HL-60/S4 treated with phorbol 12-myristate 13-acetate at 8.2 ng/mL for 4 days and 3 days (cell line): ENCODE data around the gene ITIH1.

Experiments
- in situ Hi-C: fragments of 300-500 bp; cut with MboI; formaldehyde crosslinking; loops from 2 replicates; pipeline ENCODE4 v1.15.0; 2022; ENCODE audit warnings: low sequenced_read_pairs

The ITIH1 gene, protein sequence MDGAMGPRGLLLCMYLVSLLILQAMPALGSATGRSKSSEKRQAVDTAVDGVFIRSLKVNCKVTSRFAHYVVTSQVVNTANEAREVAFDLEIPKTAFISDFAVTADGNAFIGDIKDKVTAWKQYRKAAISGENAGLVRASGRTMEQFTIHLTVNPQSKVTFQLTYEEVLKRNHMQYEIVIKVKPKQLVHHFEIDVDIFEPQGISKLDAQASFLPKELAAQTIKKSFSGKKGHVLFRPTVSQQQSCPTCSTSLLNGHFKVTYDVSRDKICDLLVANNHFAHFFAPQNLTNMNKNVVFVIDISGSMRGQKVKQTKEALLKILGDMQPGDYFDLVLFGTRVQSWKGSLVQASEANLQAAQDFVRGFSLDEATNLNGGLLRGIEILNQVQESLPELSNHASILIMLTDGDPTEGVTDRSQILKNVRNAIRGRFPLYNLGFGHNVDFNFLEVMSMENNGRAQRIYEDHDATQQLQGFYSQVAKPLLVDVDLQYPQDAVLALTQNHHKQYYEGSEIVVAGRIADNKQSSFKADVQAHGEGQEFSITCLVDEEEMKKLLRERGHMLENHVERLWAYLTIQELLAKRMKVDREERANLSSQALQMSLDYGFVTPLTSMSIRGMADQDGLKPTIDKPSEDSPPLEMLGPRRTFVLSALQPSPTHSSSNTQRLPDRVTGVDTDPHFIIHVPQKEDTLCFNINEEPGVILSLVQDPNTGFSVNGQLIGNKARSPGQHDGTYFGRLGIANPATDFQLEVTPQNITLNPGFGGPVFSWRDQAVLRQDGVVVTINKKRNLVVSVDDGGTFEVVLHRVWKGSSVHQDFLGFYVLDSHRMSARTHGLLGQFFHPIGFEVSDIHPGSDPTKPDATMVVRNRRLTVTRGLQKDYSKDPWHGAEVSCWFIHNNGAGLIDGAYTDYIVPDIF

DNA sequence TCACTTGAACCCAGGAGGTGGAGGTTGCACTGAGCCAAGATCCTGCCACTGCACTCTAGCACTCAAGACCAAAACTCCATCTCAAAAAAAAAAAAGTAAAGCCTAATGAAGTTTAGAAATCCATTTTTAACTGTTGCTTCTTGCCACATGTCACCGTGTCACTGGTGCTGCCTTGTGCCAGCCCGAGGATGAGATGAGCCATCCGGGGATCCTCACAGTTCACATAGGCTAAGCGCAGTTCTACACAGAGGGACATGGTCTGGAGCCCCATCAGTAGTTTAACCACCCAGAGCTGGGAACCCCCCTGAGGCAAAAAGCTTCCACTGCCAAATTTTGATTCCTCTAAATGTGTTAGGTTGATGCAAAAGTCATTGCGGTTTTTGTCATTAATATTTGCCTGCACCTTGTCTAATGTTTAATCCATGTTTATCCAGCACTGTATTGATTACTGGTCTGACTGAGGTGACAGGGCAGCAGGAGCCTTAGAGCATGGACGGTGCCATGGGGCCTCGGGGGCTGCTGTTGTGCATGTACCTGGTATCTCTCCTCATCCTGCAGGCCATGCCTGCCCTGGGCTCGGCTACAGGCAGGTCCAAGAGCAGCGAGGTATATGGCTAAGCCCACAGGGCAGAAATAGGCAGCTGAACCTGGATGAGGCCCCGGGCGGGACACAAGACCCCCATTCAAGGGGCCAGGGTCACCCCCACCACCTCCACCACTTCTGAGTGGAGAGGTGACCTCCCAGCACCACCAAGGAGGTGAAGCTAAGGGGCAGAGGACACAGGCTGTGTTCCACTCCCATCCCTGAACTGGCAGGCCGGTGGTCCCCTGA, at the start of gene ITIH1:
Gene ITIH1 (plus strand): TSS at position 473 of the 832 bp plus-strand sequence. CDS start 17 bp downstream, at position 490.
- in situ Hi-C loops: no loop called here

DNA sequence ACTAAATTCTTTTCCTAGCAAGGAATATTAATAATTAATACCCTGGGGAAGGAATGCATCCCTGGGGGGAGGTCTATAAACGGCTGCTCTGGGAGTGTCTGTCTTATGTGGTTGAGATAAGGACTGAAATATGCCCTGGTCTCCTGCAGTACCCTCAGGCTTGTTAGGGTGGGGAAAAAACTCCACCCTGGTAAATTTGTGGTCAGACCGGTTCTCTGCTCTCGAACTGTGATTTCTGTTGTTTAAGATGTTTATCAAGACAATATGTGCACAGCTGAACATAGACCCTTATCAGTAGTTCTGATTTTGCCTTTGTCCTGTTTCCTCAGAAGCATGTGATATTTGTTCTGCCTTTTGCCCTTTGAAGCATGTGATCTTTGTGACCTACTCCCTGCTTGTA, 48.6 kb upstream of the ITIH1 start:
- in situ Hi-C loops: loop anchor here (25.0 kb wide), 2 partner anchors 209 to 359 kb away; no protein-coding TSS in a partner anchor

DNA sequence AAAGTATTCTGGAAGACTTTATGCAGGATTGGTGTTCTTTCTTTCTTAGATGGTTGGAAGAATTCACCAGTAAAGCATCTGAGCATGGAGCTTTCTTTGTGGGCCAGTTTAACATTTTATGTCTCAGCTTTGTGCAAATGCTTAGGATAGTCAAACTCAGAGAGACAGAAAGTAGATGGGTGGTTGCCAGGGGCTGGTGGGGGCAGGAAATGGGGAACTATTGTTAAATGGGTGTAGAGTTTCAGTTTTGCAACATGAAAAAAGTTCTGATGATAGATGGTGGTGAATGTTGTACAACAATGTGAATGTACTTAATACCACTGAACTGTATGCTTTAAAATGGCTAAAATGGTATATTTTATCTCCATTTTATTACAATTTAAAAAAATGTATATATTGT, 46.7 kb upstream of the ITIH1 start:
- in situ Hi-C loops: loop anchor here (25.0 kb wide), 2 partner anchors 207 to 357 kb away; no protein-coding TSS in a partner anchor

DNA sequence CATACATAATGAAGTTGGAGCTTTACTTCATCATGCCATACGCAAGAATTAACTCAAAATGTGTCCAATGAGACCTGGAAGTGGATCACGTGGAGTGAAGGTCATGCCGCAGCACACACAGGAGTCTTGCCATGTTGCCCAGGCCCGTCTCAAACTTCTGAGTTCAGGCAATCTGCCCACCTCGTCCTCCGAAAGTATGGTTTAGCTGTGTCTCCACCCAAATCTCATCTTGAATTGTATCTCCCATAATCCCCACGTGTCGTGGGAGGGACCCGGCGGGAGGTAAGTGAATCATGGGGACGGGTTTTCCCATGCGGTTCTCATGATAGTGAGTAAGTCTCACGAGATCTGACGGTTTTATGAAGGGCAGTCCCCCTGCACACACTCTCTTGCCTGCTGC, 45.8 kb upstream of the ITIH1 start:
- in situ Hi-C loops: loop anchor here (25.0 kb wide), 2 partner anchors 206 to 356 kb away; no protein-coding TSS in a partner anchor

DNA sequence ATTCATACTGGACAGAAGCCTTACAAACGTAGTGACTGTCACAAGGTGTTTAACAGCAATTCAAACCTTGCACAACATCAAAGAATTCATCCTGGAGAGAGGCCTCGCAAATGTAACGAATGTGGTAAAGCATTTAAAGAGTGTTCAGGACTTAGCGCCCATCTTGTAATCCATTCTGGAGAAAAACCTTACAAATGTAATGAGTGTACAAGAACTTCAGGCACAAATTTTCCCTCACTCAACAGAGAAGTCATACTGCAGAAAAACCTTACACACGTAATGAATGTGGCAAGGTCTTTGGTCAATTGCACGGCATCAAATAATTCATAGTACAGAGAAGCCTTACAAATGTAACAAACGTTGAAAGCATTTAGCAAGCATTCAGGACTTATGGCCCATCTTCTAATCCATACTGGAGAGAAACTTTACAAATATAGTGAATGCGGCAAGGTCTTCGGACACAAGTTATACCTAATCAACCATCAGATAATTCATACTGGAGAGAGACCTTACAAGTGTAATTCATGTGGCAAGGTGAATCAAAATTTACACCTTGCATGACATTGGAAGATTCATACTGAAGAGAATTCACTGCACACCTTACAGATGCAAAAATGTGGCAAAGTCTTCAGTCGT, 44.0 kb upstream of the ITIH1 start:
- in situ Hi-C loops: loop anchor here (25.0 kb wide), 2 partner anchors 204 to 354 kb away; no protein-coding TSS in a partner anchor

DNA sequence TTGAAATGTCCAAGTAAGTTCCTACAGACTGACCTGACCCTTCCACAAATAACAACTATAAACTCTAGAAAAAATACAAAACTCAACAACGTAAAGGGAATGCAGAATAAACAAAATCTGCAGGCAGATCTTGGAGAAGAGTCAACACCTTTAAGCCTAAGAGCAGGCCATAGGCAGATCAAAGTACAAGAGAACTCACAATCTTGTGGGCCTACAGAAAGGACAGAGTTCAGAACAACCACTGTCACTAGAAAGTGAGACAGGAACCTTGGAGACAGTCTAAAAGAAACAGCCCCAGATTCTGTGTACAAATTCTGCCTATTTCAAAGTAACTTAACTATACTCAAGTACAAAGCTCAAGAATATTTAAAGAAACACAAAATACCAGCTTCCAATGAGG, 37.7 kb upstream of the ITIH1 start:
- in situ Hi-C loops: loop anchor here (25.0 kb wide), 2 partner anchors 198 to 348 kb away; no protein-coding TSS in a partner anchor

DNA sequence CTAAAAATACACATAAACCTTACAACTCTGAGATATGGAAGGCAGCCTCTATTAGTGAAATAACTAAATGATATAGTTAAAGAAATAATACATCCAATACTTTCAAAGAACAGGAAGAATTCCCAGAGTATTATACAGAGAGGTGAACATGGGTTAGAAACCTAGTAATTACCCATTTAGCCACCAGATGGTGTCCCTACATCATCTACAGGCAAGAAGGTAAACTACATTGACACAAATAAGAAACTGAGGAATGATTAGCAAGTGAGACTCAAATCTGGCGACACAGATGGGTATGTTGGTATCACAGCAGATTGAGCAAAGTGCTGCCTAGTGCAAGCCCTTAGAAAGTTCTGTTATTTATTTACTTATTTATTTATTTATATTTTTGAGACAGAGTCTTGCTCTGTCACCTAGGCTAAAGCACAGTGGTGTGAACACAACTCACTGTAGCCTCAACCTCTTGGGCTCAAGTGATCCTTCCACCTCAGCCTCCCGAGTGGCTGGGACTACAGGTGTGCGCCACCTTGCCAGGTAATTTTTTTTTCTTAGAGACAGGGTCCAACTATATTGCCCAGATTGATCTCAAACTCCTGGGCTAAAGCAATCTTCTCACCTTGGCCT, 34.9 kb upstream of the ITIH1 start:
- in situ Hi-C loops: loop anchor here (25.0 kb wide), 2 partner anchors 195 to 345 kb away; no protein-coding TSS in a partner anchor

DNA sequence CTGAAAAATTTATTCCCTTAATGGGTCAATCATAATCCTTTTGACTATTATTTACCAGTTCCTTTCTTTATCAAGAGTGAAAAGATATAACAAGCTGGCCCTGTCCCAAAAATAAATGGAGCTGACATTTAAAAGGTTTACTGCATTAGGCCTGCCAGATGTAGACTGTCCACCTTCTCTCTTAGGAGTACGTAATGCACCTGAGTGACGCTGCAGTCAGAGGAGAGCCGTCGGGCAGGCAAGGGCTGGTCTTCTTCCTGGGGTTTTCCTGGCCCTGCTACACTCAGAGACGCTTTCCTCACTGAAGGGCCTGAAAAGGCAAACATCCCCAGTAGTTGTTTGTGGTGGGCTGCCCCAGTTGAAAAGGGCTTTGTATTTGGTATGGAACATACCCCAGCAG, 34.2 kb upstream of the ITIH1 start:
- in situ Hi-C loops: loop anchor here (25.0 kb wide), 2 partner anchors 194 to 344 kb away; no protein-coding TSS in a partner anchor

DNA sequence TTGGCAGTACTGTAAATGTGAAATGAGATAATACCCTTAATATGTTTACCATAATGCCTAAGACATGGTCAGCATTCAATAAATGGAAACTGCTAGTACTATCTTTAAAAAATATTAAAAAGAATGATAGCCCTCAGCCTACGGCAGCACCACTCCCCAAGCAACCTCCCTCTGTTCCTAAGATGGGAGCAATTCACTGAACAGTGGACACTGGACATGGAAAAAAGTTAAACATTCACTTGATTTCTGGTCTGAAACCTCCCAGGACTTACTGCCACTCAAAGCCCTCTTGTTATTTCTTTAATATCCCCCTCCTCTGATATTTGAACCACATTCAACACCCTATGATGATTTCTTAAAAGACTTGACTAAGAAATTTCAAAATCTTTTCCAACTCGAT, 33.7 kb upstream of the ITIH1 start:
- in situ Hi-C loops: loop anchor here (25.0 kb wide), 2 partner anchors 194 to 344 kb away; no protein-coding TSS in a partner anchor

DNA sequence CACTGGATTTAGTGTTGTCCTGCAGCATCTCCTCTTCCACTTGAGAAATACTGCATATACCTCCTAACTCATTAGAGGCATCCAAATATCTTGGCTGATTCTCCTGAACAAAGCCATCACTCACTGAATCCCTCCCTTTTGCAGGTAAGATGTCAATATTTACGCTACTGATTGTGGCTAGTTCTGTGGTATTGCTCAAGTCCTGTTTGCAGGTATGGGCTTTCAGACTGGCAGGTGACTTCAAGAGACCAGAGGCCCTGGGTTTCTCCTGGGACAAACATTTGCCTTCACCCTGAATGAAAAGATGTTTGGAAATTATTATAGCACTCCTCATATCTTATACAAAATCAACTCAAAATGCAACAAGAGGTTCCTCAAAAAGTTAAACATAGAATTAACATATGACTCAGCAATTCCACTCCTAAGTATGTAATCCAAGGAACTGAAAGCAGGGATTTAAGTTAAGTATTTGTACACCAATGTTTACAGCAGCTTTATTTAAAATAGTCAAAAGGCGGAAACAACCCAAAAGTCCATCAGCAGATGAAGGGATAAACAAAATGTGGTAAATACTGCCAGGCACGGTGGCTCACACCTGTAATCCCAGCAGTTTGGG, 25.2 kb upstream of the ITIH1 start:
- in situ Hi-C loops: no loop called here

DNA sequence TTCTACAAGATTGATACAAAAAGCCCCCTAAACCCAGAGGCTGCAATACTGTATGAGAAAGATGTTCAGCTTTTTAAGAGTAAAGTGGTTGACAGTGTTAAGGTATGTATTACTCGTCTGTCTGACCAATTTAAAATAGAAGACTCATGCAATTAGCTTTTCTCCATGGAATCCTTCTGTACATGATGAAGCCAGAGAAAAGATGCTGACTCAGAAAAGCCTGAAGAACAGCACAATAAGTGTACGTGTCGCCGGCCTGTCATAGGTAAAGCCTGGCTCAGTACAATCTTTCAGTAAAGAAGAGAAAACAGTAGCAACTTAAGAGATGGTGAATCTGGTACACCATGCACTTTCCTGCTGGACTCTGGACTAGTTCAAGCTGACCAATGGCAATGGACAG, 23.0 kb upstream of the ITIH1 start:
- in situ Hi-C loops: no loop called here

DNA sequence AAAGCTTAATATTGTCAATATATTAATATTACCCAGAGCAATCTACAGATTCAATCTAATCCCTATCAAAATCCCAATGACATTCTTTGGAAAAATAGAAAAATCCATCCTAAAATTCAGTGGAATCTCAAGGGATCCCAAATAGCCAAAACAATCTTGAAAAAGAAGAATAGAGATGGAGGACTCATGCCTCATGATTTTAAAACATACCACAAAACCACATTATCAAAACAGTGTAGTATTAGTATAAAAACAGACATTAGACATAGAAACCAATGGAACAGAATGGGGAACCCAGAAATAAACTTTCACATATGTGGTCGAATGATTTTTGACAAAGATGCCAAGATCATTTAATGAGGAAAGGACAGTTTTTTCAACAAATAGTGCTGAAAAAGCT, 21.3 kb upstream of the ITIH1 start:
- in situ Hi-C loops: no loop called here

DNA sequence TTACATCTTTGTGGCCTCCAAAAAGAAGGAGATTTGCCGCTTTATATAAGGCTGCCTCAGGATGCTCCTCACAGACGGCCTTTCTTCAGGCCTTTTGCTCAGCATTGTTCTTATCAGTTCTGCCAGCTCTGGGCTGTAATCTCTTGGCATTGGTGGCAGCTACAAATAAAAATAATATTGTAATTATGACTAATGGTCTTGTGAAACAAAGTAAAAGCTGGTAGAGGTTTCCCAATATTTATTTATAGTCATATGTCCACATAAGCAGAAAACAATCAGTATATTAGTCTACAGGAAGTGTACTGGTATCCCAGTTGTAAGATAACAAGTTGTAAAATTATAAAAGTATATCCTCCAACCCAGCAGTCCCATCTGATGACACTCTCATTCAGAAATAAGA, 13.9 kb upstream of the ITIH1 start:
- in situ Hi-C loops: no loop called here

DNA sequence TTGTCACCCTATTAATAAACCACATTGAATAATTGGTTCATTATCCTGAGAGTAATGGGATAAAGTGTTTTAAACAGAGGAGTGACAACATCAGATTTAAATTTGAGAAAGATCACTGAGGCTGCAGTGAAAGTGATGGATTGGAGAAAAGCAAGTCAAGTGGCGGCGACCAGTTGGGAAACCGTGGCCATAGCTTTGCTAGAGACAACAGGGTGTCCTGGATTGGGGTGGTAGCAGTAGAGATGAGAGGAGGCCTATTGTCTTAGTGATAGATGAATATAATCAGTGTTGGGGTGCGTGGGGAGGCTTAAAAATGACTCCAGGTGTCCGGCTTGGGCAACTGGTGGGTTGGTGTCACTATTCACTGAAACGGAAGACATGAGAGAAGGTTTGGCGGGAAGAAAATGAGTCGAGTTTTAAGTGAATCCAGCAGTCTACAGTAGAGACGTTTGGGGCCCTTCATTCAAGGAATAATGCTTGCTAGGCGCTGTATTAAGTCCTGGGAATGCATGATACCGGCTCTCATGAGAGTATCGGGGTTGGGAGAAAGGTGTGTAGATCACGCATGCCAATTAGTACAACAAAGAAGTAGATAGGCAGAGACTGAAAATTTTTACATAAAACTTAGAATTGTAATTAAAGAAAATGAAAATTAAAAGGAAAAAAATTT, 7.5 kb upstream of the ITIH1 start:
- in situ Hi-C loops: no loop called here

DNA sequence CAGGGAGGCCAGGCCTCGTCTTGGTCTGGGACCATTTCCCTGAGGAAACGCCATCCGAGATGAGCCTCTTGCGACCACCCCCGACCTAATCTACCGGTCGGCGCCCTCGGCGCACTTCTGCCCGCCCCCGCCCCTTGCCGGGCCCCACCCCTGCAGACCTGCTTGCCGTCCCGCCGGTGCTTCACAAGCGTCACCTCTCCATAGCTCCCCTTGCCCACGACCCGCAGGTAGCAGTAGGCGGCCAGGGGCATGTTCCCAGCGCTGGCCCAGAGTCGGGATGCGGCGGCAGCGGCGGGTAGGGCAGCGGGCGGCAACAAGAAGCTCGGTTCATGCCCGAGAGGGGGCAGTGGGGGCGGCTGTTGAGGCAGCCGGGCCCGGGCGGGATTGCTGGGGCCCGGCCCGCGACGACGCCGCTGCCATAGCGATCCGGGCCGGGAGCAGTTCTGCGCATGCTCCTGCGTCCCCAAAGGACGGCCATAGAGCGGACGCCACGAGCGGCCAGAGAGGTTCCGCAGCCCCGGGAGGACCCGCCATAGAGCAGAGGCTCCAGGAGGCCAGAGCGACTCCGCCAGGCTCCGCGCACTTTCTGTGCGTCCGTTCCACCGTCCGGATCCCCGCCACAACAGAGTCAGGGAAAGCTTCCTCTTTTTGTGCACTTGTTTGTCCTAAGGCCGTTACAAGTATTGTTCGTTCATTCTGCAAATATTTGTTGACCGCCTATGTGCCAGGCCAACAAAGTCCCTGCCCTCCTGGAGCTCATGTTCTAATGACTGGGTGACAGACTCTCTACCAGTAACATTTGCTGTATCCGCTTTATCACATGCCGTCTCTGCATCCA, 6.7 kb upstream of the ITIH1 start, which contains the start of gene NEK4:
Gene NEK4 (minus strand): TSS at position 445 of the 838 bp plus-strand sequence. CDS start 194 bp downstream, at position 251.
- in situ Hi-C loops: no loop called here

DNA sequence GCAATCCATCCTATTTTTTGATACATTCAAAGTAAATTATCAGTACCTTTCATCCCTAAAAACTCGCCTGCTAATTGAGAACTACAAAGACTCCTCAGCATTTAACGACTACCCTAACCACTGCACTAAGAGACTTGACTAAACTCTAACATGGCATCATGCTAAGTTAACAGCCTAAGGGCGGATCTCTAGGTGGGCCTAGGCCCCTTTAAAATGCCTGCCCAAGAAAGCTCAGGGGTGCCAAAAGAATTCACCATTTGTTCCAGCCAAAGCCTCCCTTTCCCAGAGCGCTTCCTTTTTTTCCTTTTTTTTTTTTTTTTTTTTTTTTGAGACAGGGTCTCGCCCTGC, 6.1 kb upstream of the ITIH1 start:
- in situ Hi-C loops: no loop called here

DNA sequence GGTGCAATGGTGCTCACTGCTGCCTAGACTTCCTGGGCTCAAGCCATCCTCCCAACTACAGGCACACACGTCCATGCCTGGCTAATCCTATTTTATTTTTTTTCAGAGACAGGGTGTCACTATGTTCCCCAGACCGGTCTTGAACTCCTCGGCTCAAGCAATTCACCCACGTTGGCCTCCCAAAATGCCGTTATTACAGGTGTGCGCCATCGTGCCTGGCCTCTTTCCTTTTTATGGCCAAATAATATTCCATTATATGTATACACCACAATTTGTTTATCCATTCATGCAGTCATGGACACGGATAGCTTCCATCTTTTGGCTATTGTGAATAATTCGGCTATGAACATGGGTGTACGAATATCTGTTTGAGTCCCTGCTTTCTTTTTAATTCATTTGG, 5.7 kb upstream of the ITIH1 start:
- in situ Hi-C loops: no loop called here
